Liver (tissue), 3 donors: ENCODE measurements around the gene CFL2.

ENCODE experiments used
- EGR1 ChIP-seq, 2 donors: IDR thresholded peaks; 2 replicates each; pipeline ENCODE4 v1.6.1; 2016 to 2018; ENCODE audit warnings: antibody characterized with exemption in 2 of 2, low read depth in 2 of 2
- FOXA1 ChIP-seq: IDR thresholded peaks from 2 replicates; pipeline ENCODE4 v1.6.1; 2016; ENCODE audit warnings: antibody characterized with exemption
- HNF4G ChIP-seq: IDR thresholded peaks from 2 replicates; pipeline ENCODE4 v1.6.1; 2016; ENCODE audit warnings: antibody characterized with exemption
- JUND ChIP-seq, 2 donors: IDR thresholded peaks; 2 replicates each; pipeline ENCODE4 v1.6.1; 2016; ENCODE audit warnings: antibody characterized with exemption in 2 of 2
- RXRA ChIP-seq, 2 donors: IDR thresholded peaks; 2 replicates each; pipeline ENCODE4 v1.6.1; 2017 to 2018; ENCODE audit warnings: antibody characterized with exemption in 2 of 2, mild to moderate bottlenecking in 1 of 2
- TAF1 ChIP-seq: conservative IDR thresholded peaks from 2 replicates; pipeline ENCODE4 v1.6.1; 2016; ENCODE audit warnings: antibody characterized with exemption, mild to moderate bottlenecking
- YY1 ChIP-seq: IDR thresholded peaks from 2 replicates; pipeline ENCODE4 v1.6.1; 2016; ENCODE audit warnings: antibody characterized with exemption, mild to moderate bottlenecking
- TF ChIP-seq, protein P1 (sequence below): fragments of 150-350 bp; IDR thresholded peaks from 2 replicates; pipeline ENCODE4 v1.5.1; 2017; ENCODE audit warnings: improper control_type of control experiment, low read depth, low read length; ENCODE audit not compliant: missing input control
- TF ChIP-seq, protein P2 (sequence below): IDR thresholded peaks from 2 replicates; pipeline ENCODE4 v1.6.1; 2016; ENCODE audit warnings: antibody characterized with exemption, mild to moderate bottlenecking
- TF ChIP-seq, protein P3 (sequence below): IDR thresholded peaks from 2 replicates; pipeline ENCODE4 v1.6.1; 2016; ENCODE audit warnings: antibody characterized with exemption
- donor health status: healthy.
- donor health status: healthy.

DNA sequence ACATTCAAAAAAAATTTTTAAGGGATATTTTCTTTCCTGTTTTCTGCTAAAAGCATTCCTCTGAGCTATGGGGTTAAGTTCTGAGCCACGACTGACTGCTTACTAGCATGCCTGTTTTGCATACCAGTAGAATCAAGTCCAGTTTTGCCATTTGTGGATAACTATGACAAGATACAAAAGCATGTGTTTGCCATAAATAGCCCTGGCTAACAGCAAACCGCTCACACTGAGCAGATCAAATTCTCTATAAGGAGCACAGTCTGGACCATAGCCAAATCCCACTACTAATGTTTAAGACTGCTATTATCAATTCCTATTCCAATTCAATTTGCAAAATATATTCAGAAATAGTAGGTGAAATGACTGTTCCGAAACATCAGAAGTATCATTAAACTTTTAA, 3.2 kb downstream of the CFL2 start:
- TF ChIP-seq, protein P1, sequence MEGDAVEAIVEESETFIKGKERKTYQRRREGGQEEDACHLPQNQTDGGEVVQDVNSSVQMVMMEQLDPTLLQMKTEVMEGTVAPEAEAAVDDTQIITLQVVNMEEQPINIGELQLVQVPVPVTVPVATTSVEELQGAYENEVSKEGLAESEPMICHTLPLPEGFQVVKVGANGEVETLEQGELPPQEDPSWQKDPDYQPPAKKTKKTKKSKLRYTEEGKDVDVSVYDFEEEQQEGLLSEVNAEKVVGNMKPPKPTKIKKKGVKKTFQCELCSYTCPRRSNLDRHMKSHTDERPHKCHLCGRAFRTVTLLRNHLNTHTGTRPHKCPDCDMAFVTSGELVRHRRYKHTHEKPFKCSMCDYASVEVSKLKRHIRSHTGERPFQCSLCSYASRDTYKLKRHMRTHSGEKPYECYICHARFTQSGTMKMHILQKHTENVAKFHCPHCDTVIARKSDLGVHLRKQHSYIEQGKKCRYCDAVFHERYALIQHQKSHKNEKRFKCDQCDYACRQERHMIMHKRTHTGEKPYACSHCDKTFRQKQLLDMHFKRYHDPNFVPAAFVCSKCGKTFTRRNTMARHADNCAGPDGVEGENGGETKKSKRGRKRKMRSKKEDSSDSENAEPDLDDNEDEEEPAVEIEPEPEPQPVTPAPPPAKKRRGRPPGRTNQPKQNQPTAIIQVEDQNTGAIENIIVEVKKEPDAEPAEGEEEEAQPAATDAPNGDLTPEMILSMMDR, result no peak
- TF ChIP-seq YY1, result no peak
- TF ChIP-seq TAF1, result no peak
- no peak for TF ChIP-seq JUND (IDR thresholded peaks at IDR 0.05)
- TF ChIP-seq EGR1 (IDR thresholded peaks at IDR 0.05; ENCODE audit: low read depth in 2 of 2), result no peak
- TF ChIP-seq, protein P2, sequence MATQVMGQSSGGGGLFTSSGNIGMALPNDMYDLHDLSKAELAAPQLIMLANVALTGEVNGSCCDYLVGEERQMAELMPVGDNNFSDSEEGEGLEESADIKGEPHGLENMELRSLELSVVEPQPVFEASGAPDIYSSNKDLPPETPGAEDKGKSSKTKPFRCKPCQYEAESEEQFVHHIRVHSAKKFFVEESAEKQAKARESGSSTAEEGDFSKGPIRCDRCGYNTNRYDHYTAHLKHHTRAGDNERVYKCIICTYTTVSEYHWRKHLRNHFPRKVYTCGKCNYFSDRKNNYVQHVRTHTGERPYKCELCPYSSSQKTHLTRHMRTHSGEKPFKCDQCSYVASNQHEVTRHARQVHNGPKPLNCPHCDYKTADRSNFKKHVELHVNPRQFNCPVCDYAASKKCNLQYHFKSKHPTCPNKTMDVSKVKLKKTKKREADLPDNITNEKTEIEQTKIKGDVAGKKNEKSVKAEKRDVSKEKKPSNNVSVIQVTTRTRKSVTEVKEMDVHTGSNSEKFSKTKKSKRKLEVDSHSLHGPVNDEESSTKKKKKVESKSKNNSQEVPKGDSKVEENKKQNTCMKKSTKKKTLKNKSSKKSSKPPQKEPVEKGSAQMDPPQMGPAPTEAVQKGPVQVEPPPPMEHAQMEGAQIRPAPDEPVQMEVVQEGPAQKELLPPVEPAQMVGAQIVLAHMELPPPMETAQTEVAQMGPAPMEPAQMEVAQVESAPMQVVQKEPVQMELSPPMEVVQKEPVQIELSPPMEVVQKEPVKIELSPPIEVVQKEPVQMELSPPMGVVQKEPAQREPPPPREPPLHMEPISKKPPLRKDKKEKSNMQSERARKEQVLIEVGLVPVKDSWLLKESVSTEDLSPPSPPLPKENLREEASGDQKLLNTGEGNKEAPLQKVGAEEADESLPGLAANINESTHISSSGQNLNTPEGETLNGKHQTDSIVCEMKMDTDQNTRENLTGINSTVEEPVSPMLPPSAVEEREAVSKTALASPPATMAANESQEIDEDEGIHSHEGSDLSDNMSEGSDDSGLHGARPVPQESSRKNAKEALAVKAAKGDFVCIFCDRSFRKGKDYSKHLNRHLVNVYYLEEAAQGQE, result no peak
- TF ChIP-seq, protein P3, sequence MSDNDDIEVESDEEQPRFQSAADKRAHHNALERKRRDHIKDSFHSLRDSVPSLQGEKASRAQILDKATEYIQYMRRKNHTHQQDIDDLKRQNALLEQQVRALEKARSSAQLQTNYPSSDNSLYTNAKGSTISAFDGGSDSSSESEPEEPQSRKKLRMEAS, result no peak
- TF ChIP-seq FOXA1, result no peak
- no peak for TF ChIP-seq RXRA (IDR thresholded peaks at IDR 0.05)
- no peak for TF ChIP-seq HNF4G
